Left lung (tissue), 10 donors: ENCODE measurements around the gene A3GALT2. TPM values are rescaled to one million over a fixed set of nuclear protein-coding genes. Genes with fewer than 3 reads are reported as not detected.

ENCODE experiments used
- ATAC-seq: fragments of 200-7000 bp; cut with Tn5 transposase; one replicate; pipeline ENCODE4 v1.9.1; 2020; ENCODE audit warnings: moderate library complexity
- DNase-seq, 4 donors: peaks; one replicate each; pipeline ENCODE4 v3.0.0-alpha.2; 2013 to 2020
- H3K27ac ChIP-seq, 2 donors: fragments of 200-600 bp; sonication (generic) in 1 of 2; one replicate each; pipeline versions ENCODE4 v1.5.0 to v1.8.0; 2020 to 2021
- H3K27me3 ChIP-seq, 2 donors: fragments of 200-600 bp; sonication (generic) in 1 of 2; one replicate each; pipeline versions ENCODE4 v1.5.0 to v1.8.0; 2020 to 2021
- H3K36me3 ChIP-seq, 2 donors: fragments of 200-600 bp; sonication (generic) in 1 of 2; one replicate each; pipeline versions ENCODE4 v1.5.0 to v1.8.0; 2020 to 2021
- H3K4me1 ChIP-seq, 2 donors: fragments of 200-600 bp; one replicate each; pipeline ENCODE4 v1.8.0; 2021
- H3K4me3 ChIP-seq, 2 donors: fragments of 200-600 bp; sonication (generic) in 1 of 2; one replicate each; pipeline versions ENCODE4 v1.5.0 to v1.8.0; 2020 to 2021; ENCODE audit warnings: mild to moderate bottlenecking in 1 of 2
- H3K9me3 ChIP-seq, 2 donors: fragments of 200-600 bp; sonication (generic) in 1 of 2; one replicate each; pipeline versions ENCODE4 v1.5.0 to v1.8.0; 2020 to 2021
- intact Hi-C, 2 donors: fragments of 100-400 bp; cut with DNase I; formaldehyde crosslinking; loops; one replicate each; pipeline versions ENCODE4 v1.11.2 to v1.14.2; 2022
- polyA plus RNA-seq, 6 donors: library from polyadenylated mRNA; unstranded; fragments of 120-200 nt; gene quantifications; one replicate each; pipeline ENCODE4 v1.2.1, GENCODE V29; 2013; ENCODE audit not compliant: insufficient read length in 6 of 6
- total RNA-seq, 2 donors: library from RNA; stranded (reverse); fragmentation: NEBNext Ultra II Directional; extraction: Animal tissue kit (Norgen Biotek cat#: 25700); gene quantifications; one replicate each; pipeline ENCODE4 v1.2.1, GENCODE V29; 2021
- TF ChIP-seq, protein P1 (sequence below), 2 donors: fragments of 200-600 bp; sonication (generic) in 1 of 2; IDR thresholded peaks; one replicate each; pipeline versions ENCODE4 v1.5.0 to v1.8.0; 2021; ENCODE audit warnings: antibody characterized with exemption in 2 of 2
- donor health status: DM: no; HTN: yes; CAD: no.
- donor health status: DM: no; HTN: no; CAD: no.

A3GALT2 gene
- total and polyA plus RNA-seq, 8 donors: 0.25 to 0.28 (median 0.25) TPM; not detected in 5

- no peak overlapping the region for H3K27ac ChIP-seq
- no peaks in the 10 kb centered on the region for H3K9me3 ChIP-seq
- DNase-seq (no peak), ATAC-seq (no peak)
- peaks cover 0 to 9% of the 10 kb centered on the region in 2 donors for H3K36me3 ChIP-seq
- intact Hi-C loops: no loop called here
- peaks cover 0 to 8% of the 10 kb centered on the region in 2 donors for H3K4me1 ChIP-seq
- H3K27me3 ChIP-seq: no peaks in the 10 kb centered on the region
- H3K4me3 ChIP-seq: no peak overlapping the region
- TF ChIP-seq, protein P1, sequence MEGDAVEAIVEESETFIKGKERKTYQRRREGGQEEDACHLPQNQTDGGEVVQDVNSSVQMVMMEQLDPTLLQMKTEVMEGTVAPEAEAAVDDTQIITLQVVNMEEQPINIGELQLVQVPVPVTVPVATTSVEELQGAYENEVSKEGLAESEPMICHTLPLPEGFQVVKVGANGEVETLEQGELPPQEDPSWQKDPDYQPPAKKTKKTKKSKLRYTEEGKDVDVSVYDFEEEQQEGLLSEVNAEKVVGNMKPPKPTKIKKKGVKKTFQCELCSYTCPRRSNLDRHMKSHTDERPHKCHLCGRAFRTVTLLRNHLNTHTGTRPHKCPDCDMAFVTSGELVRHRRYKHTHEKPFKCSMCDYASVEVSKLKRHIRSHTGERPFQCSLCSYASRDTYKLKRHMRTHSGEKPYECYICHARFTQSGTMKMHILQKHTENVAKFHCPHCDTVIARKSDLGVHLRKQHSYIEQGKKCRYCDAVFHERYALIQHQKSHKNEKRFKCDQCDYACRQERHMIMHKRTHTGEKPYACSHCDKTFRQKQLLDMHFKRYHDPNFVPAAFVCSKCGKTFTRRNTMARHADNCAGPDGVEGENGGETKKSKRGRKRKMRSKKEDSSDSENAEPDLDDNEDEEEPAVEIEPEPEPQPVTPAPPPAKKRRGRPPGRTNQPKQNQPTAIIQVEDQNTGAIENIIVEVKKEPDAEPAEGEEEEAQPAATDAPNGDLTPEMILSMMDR (IDR thresholded peaks at IDR 0.05): no peak
Observed at GRCh38 chr1:33266766-33267165, 54.1 kb downstream of the A3GALT2 start.

DNA sequence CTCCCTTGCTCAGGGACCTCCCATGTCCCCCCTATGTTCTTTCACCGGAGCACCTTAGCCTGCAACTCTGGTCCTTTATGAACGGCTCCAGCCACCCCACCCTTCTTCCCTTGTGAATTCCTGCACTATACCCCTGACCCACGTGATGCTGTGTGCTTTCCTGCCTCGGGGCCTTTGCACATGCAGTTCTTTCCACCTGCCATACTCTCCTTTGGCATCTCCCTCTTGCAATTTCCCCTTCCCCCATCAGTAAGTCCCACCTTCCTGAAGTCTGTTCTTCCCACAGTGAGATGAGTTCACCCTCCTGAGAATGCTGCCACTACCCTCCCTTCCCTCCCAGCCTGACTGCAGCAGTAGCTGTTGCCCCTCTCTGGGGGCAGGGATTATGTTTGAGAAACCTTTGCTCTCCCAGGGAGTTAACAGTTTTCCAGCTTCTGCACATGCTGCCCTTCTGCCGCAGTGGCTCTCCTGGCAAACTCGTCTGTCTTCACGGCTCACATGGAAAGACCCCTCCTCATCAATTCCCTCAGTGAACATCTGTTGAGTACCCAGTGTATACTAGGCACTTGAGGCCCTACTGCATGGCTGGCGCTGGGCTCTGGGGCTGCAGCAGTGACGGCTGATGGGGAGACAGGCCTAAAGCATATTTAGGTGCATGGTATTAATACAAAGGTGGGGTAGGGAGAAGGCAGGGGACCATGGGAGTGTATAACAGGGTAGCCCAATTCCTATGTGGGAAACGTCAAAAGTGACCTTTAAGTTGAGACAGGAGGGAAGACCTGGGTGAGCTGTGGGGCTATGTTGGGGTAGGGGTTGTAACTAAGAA is 54.9 kb downstream of the A3GALT2 start:
- H3K4me3 ChIP-seq: no peak overlapping the region
- DNase-seq (no peak), ATAC-seq (no peak)
- H3K27me3 ChIP-seq: no peaks in the 10 kb centered on the region
- H3K9me3 ChIP-seq: no peaks in the 10 kb centered on the region
- peaks cover under 1 to 8% of the 10 kb centered on the region in 2 donors for H3K4me1 ChIP-seq
- intact Hi-C loops: no loop called here
- no peak overlapping the region for H3K27ac ChIP-seq
- TF ChIP-seq, protein P1 (IDR thresholded peaks at IDR 0.05): no peak
- peaks cover 0 to 4% of the 10 kb centered on the region in 2 donors for H3K36me3 ChIP-seq

DNA sequence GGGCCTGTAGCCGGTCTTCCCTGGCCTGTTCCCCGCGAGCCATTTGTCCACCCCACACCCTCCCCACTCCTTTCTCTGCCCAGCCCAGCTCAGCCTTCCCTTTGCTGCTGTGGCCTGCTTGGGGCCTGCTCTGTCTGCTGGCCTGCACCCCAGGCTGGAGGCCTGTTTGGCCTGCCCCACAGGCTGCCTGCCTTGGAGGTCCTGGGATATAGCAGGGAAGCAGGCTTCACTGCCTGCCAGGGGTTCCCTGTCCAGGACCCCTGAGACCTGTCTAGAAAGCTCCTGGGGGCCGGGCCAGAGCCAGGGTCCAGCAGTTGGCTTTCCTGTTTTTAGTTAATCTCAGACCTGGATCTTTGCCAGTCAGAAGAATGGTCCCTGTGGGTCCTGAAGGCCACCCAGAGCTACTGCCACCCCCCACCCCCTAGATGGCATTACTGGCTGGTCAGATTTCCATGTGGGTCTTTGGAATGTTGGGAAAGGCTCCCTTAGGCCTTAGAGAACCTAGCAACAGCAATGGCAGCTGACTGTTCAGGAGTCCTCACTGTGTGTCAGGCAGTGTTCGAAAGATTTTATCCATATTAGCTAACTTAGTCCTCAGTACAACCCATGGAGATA is 56.9 kb downstream of the A3GALT2 start:
- ATAC-seq (no peak), DNase-seq (no peak)
- Histone ChIP-seq H3K4me3 (no peak overlapping the region), H3K27me3 (no peaks in the 10 kb centered on the region), H3K9me3 (no peaks in the 10 kb centered on the region), H3K27ac (no peak overlapping the region), H3K36me3 (no peaks in the 10 kb centered on the region), H3K4me1 (peaks cover 4 to 5% of the 10 kb centered on the region in 2 donors)
- TF ChIP-seq, protein P1 (IDR thresholded peaks at IDR 0.05): no peak
- intact Hi-C loops: no loop called here

- no peak for ATAC-seq
- Histone ChIP-seq H3K27ac (no peak overlapping the region), H3K4me1 (peaks cover 19% of the 10 kb centered on the region in 2 donors)
Observed at GRCh38 chr1:33261344-33261743, 59.6 kb downstream of the A3GALT2 start.

DNA sequence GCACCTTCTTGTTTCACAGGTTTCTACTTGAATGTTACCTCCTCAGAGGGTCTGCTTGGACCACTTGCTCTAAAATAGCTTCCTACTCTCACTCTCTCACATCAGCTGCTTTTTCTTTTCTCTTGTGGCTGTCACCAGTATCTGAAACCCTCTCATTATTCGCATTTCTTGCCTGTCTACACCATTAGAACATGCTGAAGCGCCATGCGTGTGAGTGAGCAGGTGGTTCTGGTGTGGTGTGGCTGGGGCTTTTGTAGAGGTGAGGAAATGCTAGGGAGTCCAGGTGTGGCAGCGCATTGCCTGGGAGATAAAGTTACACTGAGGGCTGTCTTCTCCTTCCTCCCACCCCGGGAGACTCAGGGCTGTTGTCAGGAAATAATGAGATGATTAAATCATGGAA is 60.5 kb downstream of the A3GALT2 start:
- intact Hi-C loops: no loop called here

More at GRCh38 chr1:33261344-33261743, 59.6 kb downstream of the A3GALT2 start:
- intact Hi-C loops: no loop called here
- H3K27me3 ChIP-seq: no peaks in the 10 kb centered on the region
- no peaks in the 10 kb centered on the region for H3K36me3 ChIP-seq
- no peaks in the 10 kb centered on the region for H3K9me3 ChIP-seq
- DNase-seq: no peak
- TF ChIP-seq, protein P1 (IDR thresholded peaks at IDR 0.05): no peak
- H3K4me3 ChIP-seq: no peak overlapping the region

More for the DNA sequence above, 60.5 kb downstream of the A3GALT2 start:
- Histone ChIP-seq H3K9me3 (no peaks in the 10 kb centered on the region), H3K27ac (no peak overlapping the region), H3K4me1 (peaks cover 19 to 23% of the 10 kb centered on the region in 2 donors), H3K27me3 (no peaks in the 10 kb centered on the region), H3K36me3 (no peaks in the 10 kb centered on the region), H3K4me3 (no peak overlapping the region)
- no peak for DNase-seq
- TF ChIP-seq, protein P1 (IDR thresholded peaks at IDR 0.05): no peak
- no peak for ATAC-seq
